K562 (cell line): ENCODE results near the gene HOXD12. TPM values are rescaled to one million over a fixed set of nuclear protein-coding genes. Genes with fewer than 3 reads are reported as not detected.
A peak's percentile ranks its signal among the peaks of the same experiment; 100 is the strongest.

Experiments used
- BDP1 ChIP-seq: IDR thresholded peaks from 3 replicates; pipeline ENCODE4 v1.6.1; 2011; ENCODE audit not compliant: insufficient read length, insufficient read depth
- BRD4 ChIP-seq: fragments of 200-600 bp; sonication (generic); IDR thresholded peaks from 2 replicates; pipeline ENCODE4 v1.6.1; 2017; ENCODE audit warnings: inconsistent platforms
- CBX8 ChIP-seq: fragments of 200-600 bp; sonication (generic); IDR thresholded peaks from 2 replicates; pipeline ENCODE4 v1.6.1; 2012; ENCODE audit warnings: borderline replicate concordance, mixed run types, low read depth, mild to moderate bottlenecking, moderate library complexity, mixed read lengths, low read length, control low read depth, inconsistent platforms; ENCODE audit not compliant: poor library complexity, severe bottlenecking; ENCODE audit errors: extremely low read depth
- HDAC8 ChIP-seq: fragments of 450-650 bp; IDR thresholded peaks from 2 replicates; pipeline ENCODE4 v1.6.1; 2016; ENCODE audit warnings: mild to moderate bottlenecking, missing genetic modification characterization, moderate library complexity, missing compliant biosample characterization
- WHSC1 ChIP-seq: IDR thresholded peaks from one replicate; pipeline ENCODE4 v1.6.1; 2012; ENCODE audit warnings: low read length, control low read depth, inconsistent platforms
- ZNF609 ChIP-seq: sonication (generic); formaldehyde crosslinking; IDR thresholded peaks from 2 replicates; pipeline ENCODE4 v1.8.1; 2023; ENCODE audit warnings: missing genetic modification reagents, mild to moderate bottlenecking, borderline replicate concordance
- polyA plus RNA-seq, 8 experiments: library from polyadenylated mRNA; depleted of rRNA in 4 of 8; stranded (reverse) in 5 of 8; unstranded in 3 of 8; fragments of >200 nt; fragmentation: Nextera tagmentation in 2 of 8; fragmentation: Illumina TruSeq in 1 of 8; extraction: Ambion mirVana in 2 of 8; extraction: Trizol in 1 of 8; gene quantifications; 2 replicates each; pipeline versions ENCODE4 v1.2.1 to v1.2.3, GENCODE V29; 2011 to 2014; ENCODE audit warnings: inconsistent platforms in 1 of 8, missing spikeins in 1 of 8
- total RNA-seq, 7 experiments: library from RNA; depleted of rRNA in 6 of 7; stranded (reverse); fragments of >200 nt in 6 of 7; fragmentation: Illumina TruSeq in 2 of 7; extraction: Trizol in 2 of 7; gene quantifications; 2 replicates each; pipeline versions ENCODE4 v1.2.1 to v1.2.3, GENCODE V29; 2011 to 2021; ENCODE audit warnings: low replicate concordance in 1 of 7
- TF ChIP-seq, protein P1 (sequence below), 2 experiments: fragments of 450-650 bp; formaldehyde crosslinking in 1 of 2; IDR thresholded peaks; 2 replicates each; pipeline versions ENCODE4 v1.4.0 to v1.6.1; 2014 to 2020; ENCODE audit warnings: mild to moderate bottlenecking in 2 of 2, borderline replicate concordance in 1 of 2, low read depth in 1 of 2

The HOXD12 gene
- total and polyA plus RNA-seq, 9 of the 15 experiments (the other 6 are each of a cell fraction or from before 2014, with no cell fraction given), result not detected

GRCh38 chr2:176128172-176128981 lies 28.8 kb downstream of the HOXD12 start (continued):
- no peak for TF ChIP-seq BDP1
- TF ChIP-seq, protein P1, sequence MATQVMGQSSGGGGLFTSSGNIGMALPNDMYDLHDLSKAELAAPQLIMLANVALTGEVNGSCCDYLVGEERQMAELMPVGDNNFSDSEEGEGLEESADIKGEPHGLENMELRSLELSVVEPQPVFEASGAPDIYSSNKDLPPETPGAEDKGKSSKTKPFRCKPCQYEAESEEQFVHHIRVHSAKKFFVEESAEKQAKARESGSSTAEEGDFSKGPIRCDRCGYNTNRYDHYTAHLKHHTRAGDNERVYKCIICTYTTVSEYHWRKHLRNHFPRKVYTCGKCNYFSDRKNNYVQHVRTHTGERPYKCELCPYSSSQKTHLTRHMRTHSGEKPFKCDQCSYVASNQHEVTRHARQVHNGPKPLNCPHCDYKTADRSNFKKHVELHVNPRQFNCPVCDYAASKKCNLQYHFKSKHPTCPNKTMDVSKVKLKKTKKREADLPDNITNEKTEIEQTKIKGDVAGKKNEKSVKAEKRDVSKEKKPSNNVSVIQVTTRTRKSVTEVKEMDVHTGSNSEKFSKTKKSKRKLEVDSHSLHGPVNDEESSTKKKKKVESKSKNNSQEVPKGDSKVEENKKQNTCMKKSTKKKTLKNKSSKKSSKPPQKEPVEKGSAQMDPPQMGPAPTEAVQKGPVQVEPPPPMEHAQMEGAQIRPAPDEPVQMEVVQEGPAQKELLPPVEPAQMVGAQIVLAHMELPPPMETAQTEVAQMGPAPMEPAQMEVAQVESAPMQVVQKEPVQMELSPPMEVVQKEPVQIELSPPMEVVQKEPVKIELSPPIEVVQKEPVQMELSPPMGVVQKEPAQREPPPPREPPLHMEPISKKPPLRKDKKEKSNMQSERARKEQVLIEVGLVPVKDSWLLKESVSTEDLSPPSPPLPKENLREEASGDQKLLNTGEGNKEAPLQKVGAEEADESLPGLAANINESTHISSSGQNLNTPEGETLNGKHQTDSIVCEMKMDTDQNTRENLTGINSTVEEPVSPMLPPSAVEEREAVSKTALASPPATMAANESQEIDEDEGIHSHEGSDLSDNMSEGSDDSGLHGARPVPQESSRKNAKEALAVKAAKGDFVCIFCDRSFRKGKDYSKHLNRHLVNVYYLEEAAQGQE (IDR thresholded peaks at IDR 0.05; ENCODE audit: borderline replicate concordance), result peak; percentile 8; the same call in 1 of the 2 replicates
- TF ChIP-seq, protein P1 (CRISPR knock-in tag; IDR thresholded peaks at IDR 0.05; ENCODE audit: low read depth), result no peak
- TF ChIP-seq WHSC1, result no peak
- no peak for TF ChIP-seq ZNF609
- TF ChIP-seq CBX8, result peak; percentile 0
- no peak for TF ChIP-seq HDAC8 (tag)
- no peak for TF ChIP-seq BRD4
